GM12878 (cell line): ENCODE data around the gene C4B. TPM values are rescaled to one million over a fixed set of nuclear protein-coding genes. Genes with fewer than 3 reads are reported as not detected.

Experiments used
- ATAC-seq: fragments of 200-7000 bp; cut with Tn5 transposase; 3 replicates; pipeline ENCODE4 v1.9.1; 2020; ENCODE audit warnings: mild to moderate bottlenecking, moderate library complexity
- BruUV-seq: library from RNA; stranded (reverse); fragments of 400-500 nt; replicated peaks from 2 replicates; lab custom pipeline; 2021; lab: Mats Ljungman, UMichigan
- CTCF ChIA-PET: fragments of 300-600 bp; sonication (Branson Sonifier 250); formaldehyde crosslinking; extraction: SDS; loops from one replicate; lab custom pipeline; 2021; ENCODE audit warnings: inconsistent platforms; lab: Yijun Ruan, JAX
- POLR2A ChIA-PET: fragments of 350-600 bp; formaldehyde crosslinking; extraction: SDS; loops from one replicate; lab custom pipeline; 2021; ENCODE audit warnings: inconsistent platforms; lab: Charles Lee
- RAD21 ChIA-PET: fragments of 300-600 bp; sonication (Branson Sonifier 250); formaldehyde crosslinking; loops from one replicate; lab custom pipeline; 2023; ENCODE audit warnings: antibody characterized with exemption; ENCODE audit not compliant: unreplicated experiment; lab: Charles Lee
- SMC1A ChIA-PET: fragments of 300-600 bp; sonication (Branson Sonifier 250); formaldehyde crosslinking; loops from one replicate; lab custom pipeline; 2023; ENCODE audit not compliant: unreplicated experiment, uncharacterized antibody; lab: Charles Lee
- DNase-seq: peaks from one replicate; pipeline ENCODE4 v3.0.0-alpha.2; 2011; ENCODE audit warnings: low read depth, low spot score
- FAIRE-seq: peaks from 3 replicates; lab custom pipeline; 2011; peaks lifted over from hg19 to GRCh38; lab: Jason Lieb, UNC
- H2AFZ ChIP-seq: 2 replicates; pipeline ENCODE4 v1.6.0; 2011; ENCODE audit warnings: low read depth, low read length, control low read depth; ENCODE audit not compliant: control insufficient read depth
- H3K27ac ChIP-seq: 2 replicates; pipeline ENCODE4 v1.5.1; 2011; ENCODE audit warnings: control low read depth; ENCODE audit not compliant: control insufficient read depth, insufficient read depth
- H3K27me3 ChIP-seq, 2 experiments: replicated peaks in 1 of 2; 2 replicates each; pipeline versions ENCODE4 v1.6.0 to v1.6.1; 2011; ENCODE audit warnings: low read length in 1 of 2; ENCODE audit not compliant: control insufficient read depth in 2 of 2, insufficient read depth in 2 of 2
- H3K36me3 ChIP-seq, 2 experiments: 2 replicates each; pipeline ENCODE4 v1.5.1; 2011; ENCODE audit warnings: low read length in 1 of 2; ENCODE audit not compliant: control insufficient read depth in 2 of 2, insufficient read depth in 2 of 2
- H3K4me1 ChIP-seq: 2 replicates; pipeline ENCODE4 v1.6.1; 2011; ENCODE audit warnings: mild to moderate bottlenecking, low read length, moderate library complexity, mixed read lengths; ENCODE audit not compliant: control insufficient read depth, insufficient read depth
- H3K4me2 ChIP-seq: 2 replicates; pipeline ENCODE4 v1.6.0; 2011; ENCODE audit warnings: control low read depth; ENCODE audit not compliant: control insufficient read depth, insufficient read depth
- H3K4me3 ChIP-seq: fragments of 200-600 bp; sonication (generic); 2 replicates; pipeline ENCODE4 v1.5.1; 2016
- H3K79me2 ChIP-seq: 2 replicates; pipeline ENCODE4 v1.6.0; 2011; ENCODE audit warnings: low read length; ENCODE audit not compliant: control insufficient read depth, insufficient read depth
- H3K9ac ChIP-seq: 2 replicates; pipeline ENCODE4 v1.8.0; 2011; ENCODE audit warnings: low read length, control low read depth, mixed read lengths; ENCODE audit not compliant: control insufficient read depth, insufficient read depth
- H3K9me3 ChIP-seq: replicated peaks from 3 replicates; pipeline ENCODE4 v1.5.1; 2011; ENCODE audit warnings: mild to moderate bottlenecking, low read length; ENCODE audit not compliant: control insufficient read depth, insufficient read depth
- H4K20me1 ChIP-seq: 2 replicates; pipeline ENCODE4 v1.6.0; 2011; ENCODE audit not compliant: control insufficient read depth, insufficient read depth
- BACH1 ChIP-seq: fragments of 450-650 bp; IDR thresholded peaks from 2 replicates; pipeline ENCODE4 v1.6.1; 2017; ENCODE audit warnings: mild to moderate bottlenecking, borderline replicate concordance
- BMI1 ChIP-seq: fragments of 450-650 bp; IDR thresholded peaks from 2 replicates; pipeline ENCODE4 v1.6.1; 2016; ENCODE audit warnings: mild to moderate bottlenecking, moderate library complexity, borderline replicate concordance
- CHD1 ChIP-seq: IDR thresholded peaks from 2 replicates; pipeline ENCODE4 v1.6.1; 2012; ENCODE audit warnings: low read depth, low read length, improper control_type of control experiment
- CREM ChIP-seq: IDR thresholded peaks from 2 replicates; pipeline ENCODE4 v1.6.1; 2014; ENCODE audit warnings: antibody characterized with exemption, low read depth
- HSF1 ChIP-seq: fragments of 150-350 bp; IDR thresholded peaks from 2 replicates; pipeline ENCODE4 v1.6.1; 2014; ENCODE audit warnings: mild to moderate bottlenecking, low read depth, low read length
- JUND ChIP-seq: IDR thresholded peaks from 2 replicates; pipeline ENCODE4 v1.6.1; 2012; ENCODE audit warnings: low read depth, mild to moderate bottlenecking, low read length, improper control_type of control experiment, moderate library complexity
- NBN ChIP-seq: fragments of 450-650 bp; IDR thresholded peaks from 2 replicates; pipeline ENCODE4 v1.6.1; 2016
- NRF1 ChIP-seq: conservative IDR thresholded peaks from 2 replicates; pipeline ENCODE4 v1.6.1; 2011; ENCODE audit warnings: mild to moderate bottlenecking, low read depth, low read length, improper control_type of control experiment
- RELA ChIP-seq: fragments of 450-650 bp; IDR thresholded peaks from 2 replicates; pipeline ENCODE4 v1.8.0; 2014; ENCODE audit warnings: borderline replicate concordance; ENCODE audit not compliant: partially characterized antibody
- SMAD1 ChIP-seq: fragments of 450-650 bp; IDR thresholded peaks from 2 replicates; pipeline ENCODE4 v1.6.1; 2018; ENCODE audit warnings: mild to moderate bottlenecking, low read depth; ENCODE audit not compliant: partially characterized antibody
- WGBS: methylation state at CpG from one replicate; pipeline ENCODE4 v1.1.6; 2016; ENCODE audit warnings: low lambda C conversion rate; ENCODE audit not compliant: insufficient replicate concordance, insufficient coverage; ENCODE audit errors: missing lambda C conversion rate; 5-methylcytosine and 5-hydroxymethylcytosine counted together
- in situ Hi-C: fragments of 300-500 bp; cut with MboI; formaldehyde crosslinking; loops from 9 replicates; pipeline ENCODE4 v1.14.3; 2018; ENCODE audit warnings: mixed read lengths
- intact Hi-C: fragments of 100-400 bp; cut with micrococcal nuclease; formaldehyde crosslinking; loops from one replicate; pipeline ENCODE4 v1.14.2; 2022; ENCODE audit not compliant: unreplicated experiment
- polyA plus RNA-seq, 11 experiments: library from polyadenylated mRNA; depleted of rRNA in 4 of 11; unstranded in 6 of 11; stranded (reverse) in 5 of 11; fragments of >200 nt; fragmentation: Nextera tagmentation in 4 of 11; fragmentation: Illumina TruSeq in 1 of 11; extraction: Ambion mirVana in 4 of 11; extraction: Trizol in 1 of 11; gene quantifications; 1 replicate in 1 of 11; 2 replicates in 10 of 11; pipeline versions ENCODE4 v1.2.1 to v1.2.3, GENCODE V29; 2011 to 2016; ENCODE audit warnings: inconsistent platforms in 2 of 11, missing spikeins in 2 of 11, low read depth in 1 of 11
- total RNA-seq, 4 experiments: library from RNA; depleted of rRNA in 3 of 4; stranded (reverse); fragments of >200 nt in 3 of 4; fragmentation: Illumina TruSeq in 1 of 4; extraction: Trizol in 1 of 4; gene quantifications; 2 replicates each; pipeline versions ENCODE4 v1.2.1 to v1.2.3, GENCODE V29; 2013 to 2021
- TF ChIP-seq, protein P1 (sequence below): fragments of 450-650 bp; IDR thresholded peaks from 2 replicates; pipeline ENCODE4 v1.6.1; 2016; ENCODE audit warnings: mild to moderate bottlenecking
- TF ChIP-seq, protein P2 (sequence below): fragments of 450-650 bp; IDR thresholded peaks from 2 replicates; pipeline ENCODE4 v1.6.1; 2017; ENCODE audit warnings: borderline replicate concordance

C4B gene
- total and polyA plus RNA-seq, 10 of the 15 experiments (the other 5 are each of a cell fraction or from before 2014, with no cell fraction given), result 0.13 to 5.6 (median 1.7) TPM; not detected in 1

DNA sequence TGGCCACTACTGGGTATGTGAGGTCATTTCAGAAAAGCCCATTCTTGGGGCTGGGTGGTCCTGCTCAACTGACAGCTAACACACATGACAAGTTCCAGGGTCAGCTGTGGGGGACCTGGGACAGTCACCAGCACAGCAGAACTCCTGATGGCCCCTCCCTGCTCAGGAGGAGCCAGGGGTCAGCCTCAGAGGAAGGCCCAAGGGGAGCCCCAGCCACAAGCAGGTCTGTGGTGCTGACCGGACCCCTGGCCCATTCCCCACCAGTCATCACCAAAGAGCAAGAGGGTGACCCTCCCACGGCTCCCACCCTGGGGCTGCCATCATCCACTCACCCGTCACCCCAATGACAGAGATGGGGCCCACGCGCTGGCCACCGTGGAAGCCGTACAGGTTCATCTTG is 41.7 kb downstream of the C4B start:
- Histone ChIP-seq H3K36me3 (no peaks in the 10 kb centered on the region), H3K9me3 (no peaks in the 10 kb centered on the region), H4K20me1 (no peaks in the 10 kb centered on the region), H3K4me3 (no peak overlapping the region), H3K4me2 (no peak overlapping the region), H2AFZ (no peak overlapping the region), H3K27me3 (peaks cover 0 to 4% of the 10 kb centered on the region in 2 experiments; a peak in 2 of 4 replicates), H3K27ac (no peak overlapping the region), H3K4me1 (no peaks in the 10 kb centered on the region), H3K9ac (no peak overlapping the region), H3K79me2 (no peaks in the 10 kb centered on the region)
- 68% methylated on average over 5 of the region's 7 CpGs for WGBS
- BruUV-seq, result no TSS peak
- intact Hi-C loops, result no loop called here
- no peak for FAIRE-seq
- TF ChIP-seq NBN (no peak), CREM (no peak), BACH1 (no peak), SMAD1 (no peak), CHD1 (no peak), JUND (no peak), NRF1 (no peak), HSF1 (no peak), RELA (no peak), BMI1 (no peak)
- TF ChIP-seq, protein P1, sequence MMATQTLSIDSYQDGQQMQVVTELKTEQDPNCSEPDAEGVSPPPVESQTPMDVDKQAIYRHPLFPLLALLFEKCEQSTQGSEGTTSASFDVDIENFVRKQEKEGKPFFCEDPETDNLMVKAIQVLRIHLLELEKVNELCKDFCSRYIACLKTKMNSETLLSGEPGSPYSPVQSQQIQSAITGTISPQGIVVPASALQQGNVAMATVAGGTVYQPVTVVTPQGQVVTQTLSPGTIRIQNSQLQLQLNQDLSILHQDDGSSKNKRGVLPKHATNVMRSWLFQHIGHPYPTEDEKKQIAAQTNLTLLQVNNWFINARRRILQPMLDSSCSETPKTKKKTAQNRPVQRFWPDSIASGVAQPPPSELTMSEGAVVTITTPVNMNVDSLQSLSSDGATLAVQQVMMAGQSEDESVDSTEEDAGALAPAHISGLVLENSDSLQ, result no peak
- TF ChIP-seq, protein P2, sequence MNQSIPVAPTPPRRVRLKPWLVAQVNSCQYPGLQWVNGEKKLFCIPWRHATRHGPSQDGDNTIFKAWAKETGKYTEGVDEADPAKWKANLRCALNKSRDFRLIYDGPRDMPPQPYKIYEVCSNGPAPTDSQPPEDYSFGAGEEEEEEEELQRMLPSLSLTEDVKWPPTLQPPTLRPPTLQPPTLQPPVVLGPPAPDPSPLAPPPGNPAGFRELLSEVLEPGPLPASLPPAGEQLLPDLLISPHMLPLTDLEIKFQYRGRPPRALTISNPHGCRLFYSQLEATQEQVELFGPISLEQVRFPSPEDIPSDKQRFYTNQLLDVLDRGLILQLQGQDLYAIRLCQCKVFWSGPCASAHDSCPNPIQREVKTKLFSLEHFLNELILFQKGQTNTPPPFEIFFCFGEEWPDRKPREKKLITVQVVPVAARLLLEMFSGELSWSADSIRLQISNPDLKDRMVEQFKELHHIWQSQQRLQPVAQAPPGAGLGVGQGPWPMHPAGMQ, result no peak
- no peak for DNase-seq
- ChIA-PET CTCF (no interaction called here), RAD21 (no interaction called here), POLR2A (no interaction called here), SMC1A (no interaction called here)
- in situ Hi-C loops, result no loop called here
- ATAC-seq, result no peak
